Left ventricle myocardium inferior (tissue), 1 donor: ENCODE measurements around the gene KIAA0232. TPM values are rescaled to one million over a fixed set of nuclear protein-coding genes. Genes with fewer than 3 reads are reported as not detected.
"Not testable (repeated sequence)": the region's sequence is repeated elsewhere in the genome, so short reads cannot be mapped to it uniquely, and the experiment has no call there.

ENCODE experiments used
- DNase-seq: peaks from one replicate; pipeline ENCODE4 v3.0.0-alpha.2; 2020
- H3K27ac ChIP-seq: fragments of 200-600 bp; replicated peaks from 2 replicates; pipeline ENCODE4 v1.8.0; 2021
- H3K27me3 ChIP-seq: fragments of 200-600 bp; 2 replicates; pipeline ENCODE4 v1.8.0; 2021; ENCODE audit warnings: low read depth
- H3K36me3 ChIP-seq: fragments of 200-600 bp; 2 replicates; pipeline ENCODE4 v1.8.0; 2021
- H3K4me1 ChIP-seq: fragments of 200-600 bp; 2 replicates; pipeline ENCODE4 v1.8.0; 2021
- H3K4me3 ChIP-seq: fragments of 200-600 bp; 2 replicates; pipeline ENCODE4 v1.8.0; 2021; ENCODE audit warnings: mild to moderate bottlenecking, moderate library complexity
- H3K9me3 ChIP-seq: fragments of 200-600 bp; replicated peaks from 2 replicates; pipeline ENCODE4 v1.8.0; 2021
- intact Hi-C: fragments of 100-400 bp; cut with micrococcal nuclease; formaldehyde crosslinking; loops from one replicate; pipeline ENCODE4 v1.11.0; 2022
- total RNA-seq: library from RNA; stranded (reverse); fragmentation: NEBNext Ultra II Directional; extraction: Animal tissue kit (Norgen Biotek cat#: 25700); gene quantifications from one replicate; pipeline ENCODE4 v1.2.1, GENCODE V29; 2021
- TF ChIP-seq, protein P1 (sequence below): fragments of 200-600 bp; IDR thresholded peaks from 2 replicates; pipeline ENCODE4 v1.8.0; 2021; ENCODE audit warnings: antibody characterized with exemption, mild to moderate bottlenecking, borderline replicate concordance
- donor health status: DM: no; HTN: yes; CAD: no; lungs with severe emphysema.

The KIAA0232 gene
- total RNA-seq, 1 donor from 2014 or later: 82.5 TPM

DNA sequence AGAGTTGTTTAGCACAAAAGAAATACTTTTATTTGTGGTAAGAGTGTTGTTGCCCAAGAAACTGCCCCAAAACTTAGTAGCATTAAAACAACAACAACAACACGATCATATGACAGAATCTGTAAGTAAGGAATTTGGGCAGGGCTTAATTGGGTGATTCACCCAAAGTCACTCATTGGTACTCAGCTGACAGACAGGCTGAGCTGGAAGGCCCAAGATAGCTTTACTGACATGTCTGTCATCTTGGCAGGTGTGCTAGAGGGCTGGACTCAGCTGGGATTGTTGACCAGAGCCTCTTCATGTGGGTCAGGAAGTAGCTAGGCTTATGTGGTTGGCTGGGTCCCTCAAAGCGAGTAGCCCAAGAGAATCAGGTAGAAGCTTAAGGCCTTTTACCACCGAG lies 52.3 kb downstream of the KIAA0232 start:
- peaks cover 30% of the 10 kb centered on the region for H3K4me1 ChIP-seq
- no peak for DNase-seq
- no peak overlapping the region for H3K27ac ChIP-seq
- H3K4me3 ChIP-seq: no peak overlapping the region
- TF ChIP-seq, protein P1, sequence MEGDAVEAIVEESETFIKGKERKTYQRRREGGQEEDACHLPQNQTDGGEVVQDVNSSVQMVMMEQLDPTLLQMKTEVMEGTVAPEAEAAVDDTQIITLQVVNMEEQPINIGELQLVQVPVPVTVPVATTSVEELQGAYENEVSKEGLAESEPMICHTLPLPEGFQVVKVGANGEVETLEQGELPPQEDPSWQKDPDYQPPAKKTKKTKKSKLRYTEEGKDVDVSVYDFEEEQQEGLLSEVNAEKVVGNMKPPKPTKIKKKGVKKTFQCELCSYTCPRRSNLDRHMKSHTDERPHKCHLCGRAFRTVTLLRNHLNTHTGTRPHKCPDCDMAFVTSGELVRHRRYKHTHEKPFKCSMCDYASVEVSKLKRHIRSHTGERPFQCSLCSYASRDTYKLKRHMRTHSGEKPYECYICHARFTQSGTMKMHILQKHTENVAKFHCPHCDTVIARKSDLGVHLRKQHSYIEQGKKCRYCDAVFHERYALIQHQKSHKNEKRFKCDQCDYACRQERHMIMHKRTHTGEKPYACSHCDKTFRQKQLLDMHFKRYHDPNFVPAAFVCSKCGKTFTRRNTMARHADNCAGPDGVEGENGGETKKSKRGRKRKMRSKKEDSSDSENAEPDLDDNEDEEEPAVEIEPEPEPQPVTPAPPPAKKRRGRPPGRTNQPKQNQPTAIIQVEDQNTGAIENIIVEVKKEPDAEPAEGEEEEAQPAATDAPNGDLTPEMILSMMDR: no peak
- H3K9me3 ChIP-seq: peaks cover 4% of the 10 kb centered on the region
- intact Hi-C loops: no loop called here
- H3K27me3 ChIP-seq: no peaks in the 10 kb centered on the region
- peaks cover 33% of the 10 kb centered on the region for H3K36me3 ChIP-seq

DNA sequence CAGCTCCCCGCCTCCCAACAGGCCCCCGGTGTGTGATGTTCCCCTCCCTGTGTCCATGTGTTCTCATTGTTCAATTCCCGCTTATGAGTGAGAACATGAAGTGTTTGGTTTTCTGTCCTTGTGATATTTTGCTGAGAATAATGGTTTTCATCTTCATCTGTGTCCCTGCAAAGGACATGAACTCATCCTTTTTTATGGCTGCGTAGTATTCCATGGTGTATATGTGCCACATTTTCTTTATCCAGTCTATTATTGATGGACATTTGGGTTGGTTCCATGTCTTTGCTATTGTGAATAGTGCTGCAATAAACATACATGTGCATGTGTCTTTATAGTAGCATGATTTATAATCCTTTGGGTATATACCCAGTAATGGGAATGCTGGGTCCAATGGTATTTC lies 53.1 kb downstream of the KIAA0232 start:
- DNase-seq, H3K27me3 ChIP-seq, H3K9me3 ChIP-seq, H3K27ac ChIP-seq, H3K4me3 ChIP-seq, intact Hi-C loops: not testable (repeated sequence)
- peaks cover 35% of the 10 kb centered on the region for H3K4me1 ChIP-seq
- H3K36me3 ChIP-seq: peaks cover 33% of the 10 kb centered on the region

DNA sequence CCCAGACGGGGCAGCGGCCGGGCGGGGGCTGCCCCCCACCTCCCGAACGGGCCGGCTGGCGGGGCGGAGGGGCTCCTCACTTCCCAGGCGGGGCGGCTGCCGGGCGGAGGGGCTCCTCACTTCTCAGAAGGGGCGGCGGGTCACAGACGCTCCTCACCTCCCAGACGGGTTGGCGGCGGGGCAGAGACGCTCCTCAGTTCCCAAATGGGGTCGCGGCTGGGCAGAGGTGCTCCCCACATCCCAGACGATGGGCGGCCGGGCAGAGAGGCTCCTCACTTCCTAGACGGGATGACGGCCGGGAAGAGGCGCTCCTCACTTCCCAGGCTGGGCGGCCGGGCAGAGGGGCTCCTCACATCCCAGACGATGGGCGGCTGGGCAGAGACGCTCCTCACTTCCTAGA lies 54.6 kb downstream of the KIAA0232 start:
- H3K27me3 ChIP-seq, H3K27ac ChIP-seq, DNase-seq, H3K9me3 ChIP-seq, intact Hi-C loops, H3K4me3 ChIP-seq: not testable (repeated sequence)
- Histone ChIP-seq H3K4me1 (peaks cover 48% of the 10 kb centered on the region), H3K36me3 (peaks cover 29% of the 10 kb centered on the region)

DNA sequence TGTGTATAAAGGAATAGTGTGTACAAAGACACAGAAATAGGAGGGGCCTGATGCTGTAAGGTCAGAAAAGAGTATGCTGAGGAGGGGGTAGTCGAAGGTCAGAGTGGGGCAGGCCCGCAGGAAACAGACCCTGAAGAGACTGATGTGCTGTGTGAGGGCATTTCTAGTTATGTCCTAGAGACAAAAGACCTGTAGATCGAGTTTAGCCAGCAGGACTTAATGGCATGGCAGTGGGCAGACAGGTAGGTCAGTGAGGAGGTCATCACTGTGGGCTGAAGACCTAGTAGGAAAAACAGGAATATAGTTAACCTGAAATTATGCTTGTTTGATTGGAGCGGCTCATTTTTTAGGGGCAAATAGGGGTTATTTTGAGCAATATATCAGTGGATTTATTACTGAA lies 57.1 kb downstream of the KIAA0232 start:
- Histone ChIP-seq H3K9me3 (peaks cover 4% of the 10 kb centered on the region), H3K27me3 (no peaks in the 10 kb centered on the region), H3K4me1 (peaks cover 54% of the 10 kb centered on the region), H3K27ac (peak overlapping the region; percentile 83), H3K36me3 (peaks cover 28% of the 10 kb centered on the region), H3K4me3 (peak overlapping the region; percentile 13)
- no peak for DNase-seq
- TF ChIP-seq, protein P1: no peak
- intact Hi-C loops: no loop called here

DNA sequence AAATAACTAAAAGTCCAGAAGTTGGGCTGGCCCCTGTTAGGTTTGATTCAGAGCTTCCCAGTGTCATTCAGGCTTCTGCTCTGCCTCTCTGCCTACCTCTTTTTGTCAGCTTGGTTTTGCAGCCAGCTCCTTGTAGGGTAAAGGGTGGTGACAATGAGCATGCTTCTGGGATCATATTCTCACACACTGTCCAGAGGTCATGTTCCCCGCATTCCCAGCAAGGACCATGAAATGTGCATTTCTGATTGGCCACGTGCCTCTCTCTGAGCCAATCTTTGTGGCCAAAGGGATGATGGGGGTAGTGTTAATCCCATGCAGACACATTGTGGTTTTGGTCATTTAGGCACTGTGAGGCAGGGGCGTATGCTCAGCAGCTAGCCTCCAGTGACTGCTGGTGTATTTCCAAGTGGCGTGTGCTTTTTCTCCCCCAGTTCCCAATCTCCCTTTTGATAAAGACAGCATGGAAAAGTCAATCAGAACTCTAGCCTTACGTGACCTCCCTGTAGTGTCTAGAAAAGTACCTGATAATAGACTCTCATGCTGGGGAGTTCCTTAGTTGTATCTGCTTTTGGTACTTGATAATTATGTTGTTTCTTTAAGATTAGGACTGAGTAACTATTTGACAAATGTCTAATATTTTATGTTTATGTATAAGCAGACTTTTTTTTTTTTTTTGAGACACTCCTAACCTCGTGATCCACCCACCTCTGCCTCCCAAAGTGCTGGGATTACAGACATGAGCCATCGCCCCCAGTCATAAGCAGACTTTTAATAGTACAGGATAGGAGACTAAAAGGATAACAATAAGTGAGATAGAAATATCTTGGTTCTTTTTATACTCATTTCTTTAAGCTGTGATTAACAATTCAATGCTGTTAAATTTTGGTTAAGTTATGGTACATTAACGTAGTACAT lies 57.8 kb downstream of the KIAA0232 start:
- intact Hi-C loops: no loop called here
- TF ChIP-seq, protein P1: no peak

DNA sequence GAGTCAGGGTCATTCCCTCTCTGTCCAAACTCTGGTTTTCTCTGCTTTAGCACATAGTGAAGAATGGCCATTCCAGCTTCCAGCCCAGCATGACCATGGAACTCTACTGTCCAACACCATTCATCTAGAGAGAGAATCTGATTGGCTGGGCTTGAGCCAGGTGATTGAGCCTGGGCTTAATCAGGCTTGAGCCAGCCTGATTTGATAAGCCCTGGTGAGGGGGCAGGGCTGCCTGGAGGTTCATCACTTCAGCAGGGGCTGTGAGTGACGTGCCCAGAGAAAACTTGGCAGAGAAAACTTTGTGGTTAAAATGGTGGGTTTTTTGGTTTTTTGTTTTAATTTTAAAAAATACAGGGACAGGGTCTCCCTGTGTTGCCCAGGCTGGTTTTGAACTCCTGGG lies 62.5 kb downstream of the KIAA0232 start:
- no peak overlapping the region for H3K4me3 ChIP-seq
- no peaks in the 10 kb centered on the region for H3K9me3 ChIP-seq
- peaks cover 28% of the 10 kb centered on the region for H3K36me3 ChIP-seq
- H3K4me1 ChIP-seq: peaks cover 70% of the 10 kb centered on the region
- intact Hi-C loops: no loop called here
- DNase-seq: no peak
- H3K27me3 ChIP-seq: no peaks in the 10 kb centered on the region
- no peak overlapping the region for H3K27ac ChIP-seq
- TF ChIP-seq, protein P1: no peak

More for the DNA sequence above, 57.8 kb downstream of the KIAA0232 start:
- peaks cover 24% of the 10 kb centered on the region for H3K36me3 ChIP-seq
- H3K4me1 ChIP-seq: peaks cover 55% of the 10 kb centered on the region
- H3K9me3 ChIP-seq: peaks cover 4% of the 10 kb centered on the region
- DNase-seq: no peak
- H3K27ac ChIP-seq: peak overlapping the region; percentile 83
- H3K27me3 ChIP-seq: no peaks in the 10 kb centered on the region
- H3K4me3 ChIP-seq: peak overlapping the region; percentile 13
